IMR-90 (cell line): ENCODE measurements around the gene KHK. TPM values are rescaled to one million over a fixed set of nuclear protein-coding genes. Genes with fewer than 3 reads are reported as not detected.

Experiments used
- ATAC-seq: fragments of 200-7000 bp; cut with Tn5 transposase; 2 replicates; pipeline ENCODE4 v1.9.1; 2020; ENCODE audit warnings: low read depth, mild to moderate bottlenecking, moderate library complexity
- BruUV-seq: library from RNA; stranded (reverse); fragments of 400-500 nt; replicated peaks from 2 replicates; lab custom pipeline; 2021; lab: Mats Ljungman, UMichigan
- CTCF ChIA-PET: fragments of 300-600 bp; formaldehyde crosslinking; extraction: SDS; loops from one replicate; lab custom pipeline; 2021; ENCODE audit warnings: antibody characterized with exemption; lab: Yijun Ruan, JAX
- POLR2A ChIA-PET: fragments of 300-600 bp; sonication (Branson Sonifier 250); formaldehyde crosslinking; loops from one replicate; lab custom pipeline; 2022; ENCODE audit warnings: antibody characterized with exemption; ENCODE audit not compliant: unreplicated experiment; lab: Charles Lee
- DNase-seq: peaks from one replicate; pipeline ENCODE4 v3.0.0; 2013
- H2AFZ ChIP-seq: replicated peaks from 2 replicates; pipeline ENCODE3; 2013; ENCODE audit warnings: low read length, mild to moderate bottlenecking; ENCODE audit not compliant: poor library complexity
- H2AK5ac ChIP-seq: 2 replicates; pipeline ENCODE4 v1.6.1; 2013; ENCODE audit warnings: low read depth, low read length, inconsistent platforms
- H2AK9ac ChIP-seq: replicated peaks from 2 replicates; pipeline ENCODE3; 2013; ENCODE audit warnings: mild to moderate bottlenecking, low read depth, low read length, moderate library complexity; ENCODE audit not compliant: poor library complexity
- H2BK120ac ChIP-seq: 2 replicates; pipeline ENCODE4 v1.6.1; 2013; ENCODE audit warnings: low read depth, low read length, inconsistent platforms
- H2BK15ac ChIP-seq: 3 replicates; pipeline ENCODE4 v1.6.1; 2013; ENCODE audit warnings: low read depth, low read length, inconsistent platforms
- H2BK20ac ChIP-seq: 2 replicates; pipeline ENCODE4 v1.6.1; 2013; ENCODE audit warnings: low read depth, mild to moderate bottlenecking, inconsistent platforms, low read length, moderate library complexity
- H2BK5ac ChIP-seq: 2 replicates; pipeline ENCODE4 v1.6.1; 2013; ENCODE audit warnings: mild to moderate bottlenecking, low read depth, low read length, inconsistent platforms; ENCODE audit not compliant: poor library complexity, severe bottlenecking
- H3K14ac ChIP-seq: replicated peaks from 2 replicates; pipeline ENCODE4 v1.6.1; 2013; ENCODE audit warnings: low read depth, low read length, inconsistent platforms
- H3K18ac ChIP-seq: 2 replicates; pipeline ENCODE4 v1.6.1; 2013; ENCODE audit warnings: low read depth, low read length, control low read depth
- H3K23ac ChIP-seq: 2 replicates; pipeline ENCODE4 v1.6.1; 2013; ENCODE audit warnings: low read depth, low read length, inconsistent platforms
- H3K27ac ChIP-seq: 2 replicates; pipeline ENCODE4 v1.5.1; 2013; ENCODE audit warnings: mild to moderate bottlenecking, control low read depth, low read length; ENCODE audit not compliant: insufficient read depth
- H3K27me3 ChIP-seq: 2 replicates; pipeline ENCODE4 v1.6.1; 2013; ENCODE audit warnings: low read length; ENCODE audit not compliant: control insufficient read depth, insufficient read depth
- H3K36me3 ChIP-seq: 2 replicates; pipeline ENCODE4 v1.6.1; 2013; ENCODE audit warnings: low read length, mixed read lengths; ENCODE audit not compliant: control insufficient read depth, insufficient read depth
- H3K4ac ChIP-seq: 2 replicates; pipeline ENCODE4 v1.6.1; 2013; ENCODE audit warnings: low read depth, low read length, inconsistent platforms
- H3K4me1 ChIP-seq: 2 replicates; pipeline ENCODE4 v1.6.1; 2013; ENCODE audit warnings: low read length, mixed read lengths; ENCODE audit not compliant: control insufficient read depth, insufficient read depth
- H3K4me2 ChIP-seq: 2 replicates; pipeline ENCODE4 v1.6.1; 2013; ENCODE audit warnings: low read depth, mild to moderate bottlenecking, control low read depth, low read length, moderate library complexity
- H3K4me3 ChIP-seq: 2 replicates; pipeline ENCODE4 v1.5.1; 2013; ENCODE audit warnings: low read depth, mild to moderate bottlenecking, control low read depth, low read length, moderate library complexity; ENCODE audit not compliant: insufficient read depth
- H3K56ac ChIP-seq: 2 replicates; pipeline ENCODE4 v1.6.1; 2013; ENCODE audit warnings: low read length, inconsistent platforms; ENCODE audit not compliant: insufficient read depth; ENCODE audit errors: extremely low read depth
- H3K79me1 ChIP-seq, 2 experiments: 2 replicates each; pipeline ENCODE4 v1.6.1; 2013; ENCODE audit warnings: low read length in 2 of 2, inconsistent platforms in 1 of 2, low read depth in 1 of 2
- H3K9ac ChIP-seq: 2 replicates; pipeline ENCODE4 v1.6.1; 2013; ENCODE audit warnings: low read depth, low read length, control low read depth
- H3K9me1 ChIP-seq: 2 replicates; pipeline ENCODE4 v1.6.1; 2013; ENCODE audit warnings: low read length, inconsistent platforms; ENCODE audit not compliant: insufficient read depth
- H3K9me3 ChIP-seq: 2 replicates; pipeline ENCODE4 v1.6.1; 2013; ENCODE audit warnings: low read length; ENCODE audit not compliant: control insufficient read depth, insufficient read depth
- H4K20me1 ChIP-seq: 2 replicates; pipeline ENCODE4 v1.6.1; 2013; ENCODE audit warnings: low read length, inconsistent platforms; ENCODE audit not compliant: insufficient read depth
- H4K5ac ChIP-seq: 2 replicates; pipeline ENCODE4 v1.6.1; 2013; ENCODE audit warnings: mild to moderate bottlenecking, low read depth, low read length, control low read depth
- H4K8ac ChIP-seq, 2 experiments: 2 replicates each; pipeline ENCODE4 v1.6.1; 2013; ENCODE audit warnings: low read depth in 2 of 2, low read length in 2 of 2, control low read depth in 1 of 2, inconsistent platforms in 1 of 2
- H4K91ac ChIP-seq: 2 replicates; pipeline ENCODE4 v1.6.1; 2013; ENCODE audit warnings: low read depth, low read length, inconsistent platforms; ENCODE audit not compliant: insufficient read depth
- CEBPB ChIP-seq: IDR thresholded peaks from 2 replicates; pipeline ENCODE4 v1.6.1; 2012; ENCODE audit warnings: low read depth, low read length, improper control_type of control experiment
- CHD1 ChIP-seq: IDR thresholded peaks from 2 replicates; pipeline ENCODE4 v1.6.1; 2012; ENCODE audit warnings: low read depth, low read length, improper control_type of control experiment
- CTCF ChIP-seq: conservative IDR thresholded peaks from 2 replicates; pipeline ENCODE4 v1.5.1; 2012; ENCODE audit warnings: mild to moderate bottlenecking, low read depth, low read length, improper control_type of control experiment
- FOS ChIP-seq: fragments of 150-350 bp; IDR thresholded peaks from 2 replicates; pipeline ENCODE4 v1.6.1; 2016; ENCODE audit warnings: low read depth, low read length
- MAFK ChIP-seq: IDR thresholded peaks from 2 replicates; pipeline ENCODE4 v1.6.1; 2012; ENCODE audit warnings: low read depth, low read length, improper control_type of control experiment
- MAZ ChIP-seq: IDR thresholded peaks from 2 replicates; pipeline ENCODE4 v1.6.1; 2012; ENCODE audit warnings: low read depth, mild to moderate bottlenecking, low read length, improper control_type of control experiment, moderate library complexity, borderline replicate concordance
- NFE2L2 ChIP-seq: fragments of 150-350 bp; IDR thresholded peaks from 2 replicates; pipeline ENCODE4 v1.6.1; 2016; ENCODE audit warnings: low read depth, mild to moderate bottlenecking, low read length
- POLR2A ChIP-seq: IDR thresholded peaks from 2 replicates; pipeline ENCODE4 v1.6.1; 2012; ENCODE audit warnings: mild to moderate bottlenecking, low read depth, low read length
- RAD21 ChIP-seq: IDR thresholded peaks from 2 replicates; pipeline ENCODE4 v1.6.1; 2012; ENCODE audit warnings: low read length, improper control_type of control experiment
- RCOR1 ChIP-seq: IDR thresholded peaks from 2 replicates; pipeline ENCODE4 v1.6.1; 2012; ENCODE audit warnings: mild to moderate bottlenecking, low read length, improper control_type of control experiment; ENCODE audit not compliant: insufficient replicate concordance
- SMC3 ChIP-seq: fragments of 150-350 bp; IDR thresholded peaks from 2 replicates; pipeline ENCODE4 v1.6.1; 2016; ENCODE audit warnings: low read depth, mild to moderate bottlenecking, antibody characterized with exemption, low read length, moderate library complexity
- USF2 ChIP-seq: fragments of 150-350 bp; IDR thresholded peaks from 2 replicates; pipeline ENCODE4 v1.6.1; 2017; ENCODE audit warnings: mild to moderate bottlenecking, antibody characterized with exemption, low read length, low read depth
- WGBS, 2 experiments: methylation state at CpG; one replicate each; pipeline versions ENCODE4 v1.1.5 to v1.1.7; 2013; ENCODE audit warnings: missing lambda C conversion rate in 2 of 2; ENCODE audit not compliant: insufficient read length in 1 of 2; ENCODE audit errors: extremely low coverage in 2 of 2; 5-methylcytosine and 5-hydroxymethylcytosine counted together
- dilution Hi-C: fragments of 300-500 bp; cut with HindIII; formaldehyde crosslinking; loops from one replicate; pipeline ENCODE4 v1.14.3; 2018; ENCODE audit warnings: low sequenced_read_pairs; ENCODE audit not compliant: unreplicated experiment
- in situ Hi-C: fragments of 300-500 bp; cut with MboI; formaldehyde crosslinking; loops from 3 replicates; pipeline ENCODE4 v1.14.3; 2019; ENCODE audit warnings: low sequenced_read_pairs, inconsistent platforms, mixed read lengths
- intact Hi-C: fragments of 100-400 bp; cut with micrococcal nuclease; formaldehyde crosslinking; loops from 2 replicates; pipeline ENCODE4 v1.10.0; 2022
- polyA plus RNA-seq, 3 experiments: library from polyadenylated mRNA; depleted of rRNA; stranded (reverse); fragments of >200 nt; gene quantifications; 2 replicates each; pipeline ENCODE4 v1.2.3, GENCODE V29; 2012; ENCODE audit warnings: low replicate concordance in 1 of 3
- total RNA-seq: library from RNA; depleted of rRNA; stranded (reverse); fragments of >200 nt; gene quantifications from 2 replicates; pipeline ENCODE4 v1.2.3, GENCODE V29; 2012

Gene KHK
- total and polyA plus RNA-seq, 2 of the 4 experiments (the other 2 are of a cell fraction) = 0.72 to 0.82 TPM

- no peak for TF ChIP-seq CHD1
- no peak for TF ChIP-seq MAFK
Observed at GRCh38 chr2:27089111-27089954, 2.8 kb downstream of the KHK start (continued).

GRCh38 chr2:27091746-27092695 lies 5.4 kb downstream of the KHK start:
- H3K14ac ChIP-seq = no peak overlapping the region
- H3K4me1 ChIP-seq = peaks cover 3% of the 10 kb centered on the region; the same call in 1 of the 2 replicates
- H3K9me3 ChIP-seq = no peaks in the 10 kb centered on the region
- no peak overlapping the region for H2AK9ac ChIP-seq
- H2AK5ac ChIP-seq = no peak overlapping the region
- dilution Hi-C loops = no loop called here
- WGBS, 2 experiments = 74% methylated on average over 7 of the region's 25 CpGs; no CpG with 5 or more reads in 1 of the 2 experiments
- CTCF ChIA-PET = no interaction called here
- POLR2A ChIA-PET = no interaction called here
- no peaks in the 10 kb centered on the region; the same call in 1 of the 2 replicates for H4K20me1 ChIP-seq
- no peak overlapping the region for H3K18ac ChIP-seq
- no peak overlapping the region for H2BK5ac ChIP-seq
- no peak overlapping the region for H3K4me2 ChIP-seq
- no TSS peak for BruUV-seq
- H3K27me3 ChIP-seq = no peaks in the 10 kb centered on the region
- in situ Hi-C loops = no loop called here
- no peak overlapping the region for H2BK20ac ChIP-seq
- H3K9ac ChIP-seq = no peak overlapping the region
- no peak overlapping the region for H4K91ac ChIP-seq
- H3K56ac ChIP-seq = no peak overlapping the region
- no peak overlapping the region for H4K8ac ChIP-seq
- intact Hi-C loops = no loop called here
- H3K23ac ChIP-seq = no peak overlapping the region
- DNase-seq (no peak), ATAC-seq (no peak)
- no peak overlapping the region for H2AFZ ChIP-seq
- H2BK15ac ChIP-seq = no peak overlapping the region
- no peak overlapping the region for H3K4me3 ChIP-seq
- H3K36me3 ChIP-seq = no peaks in the 10 kb centered on the region
- no peak overlapping the region for H2BK120ac ChIP-seq
- H3K27ac ChIP-seq = no peak overlapping the region
- H4K5ac ChIP-seq = no peak overlapping the region
- no peaks in the 10 kb centered on the region for H3K79me1 ChIP-seq
- H3K4ac ChIP-seq = no peak overlapping the region
- peaks cover 7% of the 10 kb centered on the region; the same call in 1 of the 2 replicates for H3K9me1 ChIP-seq
- TF ChIP-seq POLR2A (no peak), RCOR1 (no peak), SMC3 (no peak), RAD21 (no peak), USF2 (no peak), CEBPB (no peak), CTCF (no peak), MAFK (no peak), CHD1 (no peak), NFE2L2 (no peak), MAZ (no peak), FOS (no peak)
